SK-N-MC (cell line): Measurements from ENCODE around the gene ASPG.

Source experiments
- DNase-seq: peaks from one replicate; pipeline ENCODE4 v3.0.0-alpha.2; 2011; ENCODE audit warnings: low read depth, low spot score
- H3K27ac ChIP-seq: fragments of 200-600 bp; sonication (generic); 2 replicates; pipeline ENCODE4 v1.5.1; 2016; ENCODE audit warnings: mixed run types
- H3K36me3 ChIP-seq: fragments of 200-600 bp; sonication (generic); 2 replicates; pipeline ENCODE4 v1.6.1; 2017; ENCODE audit warnings: antibody characterized with exemption, low read length, mixed read lengths; ENCODE audit not compliant: insufficient read depth
- H3K4me3 ChIP-seq: fragments of 200-600 bp; sonication (generic); 2 replicates; pipeline ENCODE4 v1.5.1; 2016
- H3K9ac ChIP-seq: fragments of 200-600 bp; sonication (generic); 2 replicates; pipeline ENCODE4 v1.8.0; 2017; ENCODE audit warnings: mixed run types, mixed read lengths; ENCODE audit not compliant: insufficient read length
- H3K9me3 ChIP-seq: fragments of 200-600 bp; sonication (generic); 2 replicates; pipeline ENCODE4 v1.6.1; 2017; ENCODE audit warnings: low read depth, mild to moderate bottlenecking, antibody characterized with exemption, low read length, moderate library complexity, mixed read lengths
- EZH2 ChIP-seq: fragments of 200-600 bp; sonication (generic); IDR thresholded peaks from one replicate; pipeline ENCODE4 v1.6.1; 2017; ENCODE audit warnings: antibody characterized with exemption
- FOXP2 ChIP-seq: optimal IDR thresholded peaks from 2 replicates; pipeline ENCODE3; 2011; ENCODE audit warnings: mild to moderate bottlenecking, moderate library complexity; ENCODE audit not compliant: insufficient read depth; ENCODE audit errors: extremely low read length, control extremely low read depth
- POLR2AphosphoS5 ChIP-seq: IDR thresholded peaks from 2 replicates; pipeline ENCODE4 v1.6.1; 2012; ENCODE audit warnings: mild to moderate bottlenecking, low read depth, low read length, borderline replicate concordance

The ASPG gene

DNA sequence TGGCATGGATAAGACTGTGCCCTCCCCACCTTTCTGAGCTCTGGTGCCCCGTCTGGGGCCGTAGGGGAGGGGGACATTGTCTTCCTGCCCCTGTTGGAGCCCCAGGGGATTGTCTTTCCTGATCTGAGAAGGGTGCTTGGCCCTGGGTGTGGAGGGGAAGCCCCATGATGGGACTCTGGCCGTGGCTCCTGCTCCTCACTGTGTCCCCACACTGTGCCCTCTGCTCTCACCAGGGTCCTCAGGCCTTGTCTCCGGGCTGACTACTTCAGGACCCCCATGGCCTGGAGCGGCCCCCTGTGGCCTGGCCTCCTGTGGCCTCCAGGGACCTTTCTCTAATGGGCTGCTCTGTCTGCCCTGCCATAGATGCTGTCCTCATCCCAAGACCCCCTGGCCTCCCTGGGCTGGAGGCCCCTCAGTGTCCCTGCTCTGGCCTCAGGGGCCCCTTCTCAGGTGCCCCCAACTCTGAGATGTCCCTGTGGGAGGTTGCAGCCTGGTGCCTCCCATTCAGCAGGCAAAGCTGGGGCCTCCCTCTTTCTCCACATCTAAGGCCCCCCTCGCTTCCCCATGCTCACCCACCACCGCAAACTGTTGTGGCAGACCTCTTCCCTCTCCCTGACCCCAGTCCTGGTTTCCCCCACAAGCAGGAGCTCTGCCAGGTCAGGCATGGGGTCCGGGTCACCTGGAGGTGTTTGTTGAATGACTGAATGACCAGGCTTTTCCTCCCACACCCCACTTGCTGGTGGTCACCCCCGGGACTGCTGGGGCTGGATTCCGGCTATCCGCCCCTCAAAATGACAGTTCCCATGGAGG lies 56.8 kb downstream of the ASPG start:
- Histone ChIP-seq H3K27ac (no peak overlapping the region), H3K9me3 (no peaks in the 10 kb centered on the region), H3K9ac (no peak overlapping the region), H3K4me3 (no peak overlapping the region), H3K36me3 (no peaks in the 10 kb centered on the region)
- DNase-seq, result no peak
- TF ChIP-seq FOXP2 (no peak), EZH2 (no peak), POLR2AphosphoS5 (no peak)

DNA sequence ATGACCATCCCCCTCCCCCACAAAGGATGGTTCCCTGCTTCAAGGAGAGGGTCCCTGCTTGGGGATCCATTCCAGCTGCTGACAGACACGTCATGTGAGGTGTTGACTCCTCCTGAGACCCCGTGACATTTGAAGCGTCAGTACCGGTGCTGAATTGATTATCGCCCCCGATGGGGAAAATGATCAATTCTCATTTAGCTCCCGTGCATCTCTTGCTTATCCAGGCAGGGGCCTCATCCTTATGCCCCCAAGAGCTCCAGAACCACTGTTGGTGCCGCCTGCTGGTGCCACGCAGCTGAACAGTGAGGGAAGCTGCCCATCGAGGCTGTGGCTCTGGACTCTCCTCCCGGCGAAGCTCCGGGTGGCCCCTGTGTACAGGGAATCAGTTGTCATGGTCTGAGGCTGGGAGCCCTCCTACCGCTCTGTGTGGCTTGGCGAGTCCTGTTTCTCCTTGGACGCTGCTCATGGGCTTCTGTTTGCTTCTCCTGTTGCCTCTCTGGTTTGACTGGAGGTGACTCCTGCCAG lies 57.5 kb downstream of the ASPG start:
- no peaks in the 10 kb centered on the region for H3K36me3 ChIP-seq
- H3K4me3 ChIP-seq, result no peak overlapping the region
- TF ChIP-seq POLR2AphosphoS5 (no peak), EZH2 (no peak), FOXP2 (no peak)
- H3K9me3 ChIP-seq, result no peaks in the 10 kb centered on the region
- H3K27ac ChIP-seq, result no peak overlapping the region
- DNase-seq, result no peak
- H3K9ac ChIP-seq, result no peak overlapping the region

DNA sequence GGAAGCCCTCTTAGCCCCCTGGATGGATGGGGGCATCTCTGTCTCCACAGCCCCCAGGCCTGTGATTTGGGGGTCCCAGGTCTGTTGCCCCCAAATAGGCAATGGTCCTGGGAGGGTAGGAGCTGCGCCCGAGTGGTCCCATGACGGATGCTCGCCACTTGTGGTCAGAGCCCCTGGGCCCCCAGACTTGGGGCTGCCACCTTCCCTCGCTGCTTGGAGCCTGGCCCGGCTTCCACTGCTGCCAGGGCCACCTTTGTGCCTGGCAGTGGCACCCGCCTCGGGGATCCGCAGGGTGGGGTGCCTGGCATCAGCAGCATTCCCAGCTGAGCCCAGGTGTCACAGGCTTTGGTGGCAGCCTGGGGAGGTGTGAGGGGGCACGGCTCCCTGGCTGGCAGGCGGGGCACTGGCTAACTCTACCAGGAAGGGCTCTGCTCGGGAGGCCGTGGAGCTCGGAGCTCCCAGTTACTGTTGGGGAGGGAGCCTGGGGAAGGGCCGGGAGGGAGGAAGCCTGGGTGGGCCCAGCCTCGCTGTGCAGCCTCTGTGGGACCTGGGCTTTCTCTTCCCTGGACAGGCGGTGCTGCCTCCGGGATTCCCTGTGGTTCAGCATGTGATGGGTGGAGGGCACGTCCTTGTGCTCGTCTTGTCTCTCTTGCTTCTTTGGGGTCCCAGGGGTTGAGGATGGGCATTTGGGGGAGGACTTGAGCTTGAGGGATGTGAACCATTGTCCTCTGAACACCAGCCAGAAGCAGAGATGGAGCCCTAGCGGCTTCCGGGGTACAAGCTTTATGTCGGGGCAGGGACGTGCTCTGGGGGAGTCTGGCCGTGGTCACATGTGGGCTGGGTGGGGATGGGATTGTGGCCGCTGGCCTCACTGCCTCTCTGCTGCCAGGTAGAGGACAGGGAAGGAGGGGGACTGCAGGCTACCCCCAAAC lies 58.3 kb downstream of the ASPG start:
- DNase-seq, result no peak
- Histone ChIP-seq H3K4me3 (no peak overlapping the region), H3K27ac (no peak overlapping the region), H3K9me3 (no peaks in the 10 kb centered on the region), H3K36me3 (no peaks in the 10 kb centered on the region), H3K9ac (no peak overlapping the region)
- TF ChIP-seq FOXP2, result no peak

DNA sequence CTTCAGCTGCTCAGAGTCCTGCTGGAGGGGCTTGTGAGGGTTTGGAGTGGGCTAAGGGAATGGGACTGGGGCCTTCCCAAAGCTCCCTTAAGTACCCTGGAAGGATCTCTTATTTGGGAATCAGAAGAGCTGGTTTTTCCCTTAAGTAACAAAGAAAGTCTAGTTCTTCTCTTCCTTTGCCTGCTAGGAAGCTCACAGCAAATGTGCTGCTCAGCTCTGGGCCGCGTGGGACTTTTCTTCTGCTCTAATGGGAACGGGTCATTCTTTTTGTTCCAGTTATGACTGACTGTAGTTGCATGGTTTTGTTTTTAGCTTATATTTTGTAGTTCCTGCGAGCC lies 58.9 kb downstream of the ASPG start:
- Histone ChIP-seq H3K4me3 (no peak overlapping the region), H3K27ac (no peak overlapping the region), H3K36me3 (no peaks in the 10 kb centered on the region), H3K9me3 (no peaks in the 10 kb centered on the region), H3K9ac (no peak overlapping the region)
- TF ChIP-seq EZH2, result no peak
- no peak for DNase-seq

DNA sequence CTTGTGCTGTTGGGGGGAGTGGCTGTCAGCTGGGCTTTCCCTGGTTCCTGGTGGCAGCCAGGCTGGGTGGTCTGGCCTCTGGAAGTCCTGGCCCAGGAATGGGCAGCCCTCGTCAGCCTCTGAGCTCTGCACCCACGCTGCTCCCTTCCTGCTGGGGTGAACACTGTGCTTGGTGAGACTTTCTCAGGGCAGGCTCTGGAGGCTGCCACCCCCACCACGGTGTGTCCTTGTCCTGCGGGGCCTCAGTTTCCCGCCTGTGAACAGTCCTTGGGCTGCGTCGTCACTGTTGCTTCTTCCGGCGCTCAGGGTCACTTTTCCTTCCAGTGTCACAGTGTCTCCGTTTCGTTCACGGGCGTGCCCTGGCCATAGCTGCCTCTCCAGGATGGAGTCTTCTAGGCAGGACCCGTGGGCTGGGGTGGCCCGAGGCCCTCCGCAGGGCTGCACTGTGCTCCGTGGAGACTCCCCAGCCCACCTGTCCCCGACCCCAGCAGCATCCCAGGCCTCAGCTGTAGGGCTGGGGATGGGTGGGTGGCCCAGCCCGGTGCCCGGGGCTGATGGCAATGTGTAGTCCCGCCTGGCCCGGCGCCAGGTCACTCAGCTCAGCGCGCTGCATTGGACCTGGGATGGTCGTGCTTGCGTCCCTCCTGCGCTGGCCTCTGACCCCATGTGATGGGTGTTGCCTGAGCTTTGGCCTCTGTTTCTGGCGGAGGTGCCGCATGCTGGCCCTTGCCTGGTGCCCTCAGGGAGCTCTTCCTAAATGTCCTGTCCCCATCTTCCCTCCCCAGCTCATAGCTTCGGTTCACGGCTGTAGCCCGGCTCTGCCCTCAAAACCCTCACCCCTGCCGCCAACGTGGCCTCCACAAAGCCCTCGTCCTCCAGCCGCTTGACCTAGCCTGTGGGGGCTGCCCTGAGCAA lies 59.7 kb downstream of the ASPG start:
- Histone ChIP-seq H3K27ac (no peak overlapping the region), H3K36me3 (no peaks in the 10 kb centered on the region), H3K9ac (no peak overlapping the region), H3K4me3 (no peak overlapping the region), H3K9me3 (no peaks in the 10 kb centered on the region)
- DNase-seq, result no peak
- no peak for TF ChIP-seq FOXP2
- TF ChIP-seq EZH2, result no peak
- TF ChIP-seq POLR2AphosphoS5, result no peak

DNA sequence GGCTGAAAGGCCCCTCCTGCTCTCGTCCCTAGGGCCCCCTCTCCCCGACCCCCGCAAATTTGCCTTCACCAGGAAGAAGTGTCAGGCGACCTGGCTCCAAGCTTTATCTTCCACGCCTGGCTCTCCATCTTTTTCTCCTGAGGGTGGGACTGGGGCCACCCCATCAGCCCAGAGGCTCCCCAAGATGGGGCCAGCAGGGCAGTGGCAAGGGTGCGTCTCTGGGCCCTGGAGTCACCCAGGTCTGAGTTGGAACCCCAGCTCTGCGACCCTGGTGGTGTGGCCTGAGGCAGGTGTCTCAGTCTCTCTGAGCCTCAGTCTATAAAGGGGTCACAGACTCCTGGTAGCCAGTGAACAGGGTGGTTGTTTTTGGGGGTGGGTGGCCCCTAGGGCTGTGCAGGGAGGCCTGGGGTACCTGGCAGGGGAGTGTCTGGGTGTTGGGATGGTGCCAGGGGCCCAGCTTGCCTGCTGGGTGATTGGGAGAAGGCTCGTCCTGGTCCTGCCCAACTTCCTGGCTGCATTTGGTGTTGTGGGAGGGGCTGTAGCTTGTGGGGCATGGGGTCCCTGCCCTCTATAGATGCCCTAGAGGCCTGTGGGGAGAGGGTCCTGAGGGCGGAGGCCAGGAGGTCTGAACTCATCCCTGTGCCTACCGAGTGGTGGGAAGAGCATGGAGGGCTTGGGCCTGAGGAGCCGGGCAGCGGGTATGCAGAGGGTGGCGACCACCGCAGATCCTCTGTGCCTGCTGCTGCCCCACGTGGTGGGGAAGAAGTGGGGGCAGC lies 60.5 kb downstream of the ASPG start:
- Histone ChIP-seq H3K27ac (no peak overlapping the region), H3K9me3 (no peaks in the 10 kb centered on the region), H3K36me3 (no peaks in the 10 kb centered on the region), H3K9ac (no peak overlapping the region), H3K4me3 (no peak overlapping the region)
- DNase-seq, result no peak
- TF ChIP-seq EZH2 (no peak), POLR2AphosphoS5 (no peak)

DNA sequence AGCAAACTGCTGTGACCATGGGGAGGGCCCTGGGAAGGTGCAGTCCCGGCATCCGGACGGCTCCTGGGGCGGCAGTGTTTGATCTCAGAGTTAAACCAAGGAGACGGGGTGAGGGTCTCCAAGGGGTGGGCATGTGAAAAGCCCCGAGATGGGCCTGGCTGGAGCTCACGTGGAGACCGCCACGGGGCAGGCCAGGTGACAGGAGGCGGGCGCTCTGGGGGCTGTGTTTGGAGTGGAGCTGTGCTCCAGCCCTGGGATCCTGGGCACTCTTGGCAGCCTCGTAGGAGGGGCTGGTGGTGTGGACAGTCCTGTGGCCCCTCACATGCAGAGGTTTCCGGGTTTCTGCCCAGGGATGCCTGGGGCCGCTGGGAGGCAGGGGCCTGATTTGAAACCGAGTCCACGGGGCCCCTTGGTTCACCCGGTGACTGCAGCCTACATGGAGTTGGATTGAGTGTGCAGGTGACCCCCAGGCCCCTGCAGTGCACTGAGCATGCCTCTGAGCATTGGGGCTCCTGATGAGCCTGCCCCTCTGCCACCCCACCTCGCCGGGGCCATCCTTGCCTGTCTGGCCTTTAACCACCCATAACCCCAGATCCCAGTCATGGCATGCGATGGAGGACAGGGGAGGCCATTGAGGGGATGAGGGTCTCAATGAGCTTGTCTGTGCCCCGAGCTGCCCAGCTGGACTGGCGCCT lies 61.3 kb downstream of the ASPG start:
- Histone ChIP-seq H3K4me3 (no peak overlapping the region), H3K27ac (no peak overlapping the region), H3K9ac (no peak overlapping the region), H3K36me3 (no peaks in the 10 kb centered on the region), H3K9me3 (no peaks in the 10 kb centered on the region)
- no peak for TF ChIP-seq POLR2AphosphoS5
- no peak for TF ChIP-seq FOXP2
- no peak for TF ChIP-seq EZH2
- no peak for DNase-seq
